Right lobe of liver (tissue), 6 donors: ENCODE measurements around the gene TNK1. TPM values are rescaled to one million over a fixed set of nuclear protein-coding genes. Genes with fewer than 3 reads are reported as not detected.

Experiments used
- ATAC-seq, 4 donors: fragments of 200-7000 bp; cut with Tn5 transposase; one replicate each; pipeline ENCODE4 v1.9.1; 2020; ENCODE audit warnings: mild to moderate bottlenecking in 4 of 4, moderate library complexity in 4 of 4
- DNase-seq, 3 donors: peaks; one replicate each; pipeline ENCODE4 v3.0.0-alpha.2; 2020
- H3K27ac ChIP-seq, 3 donors: fragments of 200-600 bp; one replicate each; pipeline ENCODE4 v1.8.0; 2022
- H3K27me3 ChIP-seq, 2 donors: fragments of 200-600 bp; one replicate each; pipeline ENCODE4 v1.8.0; 2022
- H3K36me3 ChIP-seq, 4 donors: fragments of 200-600 bp; sonication (generic) in 1 of 4; one replicate each; pipeline versions ENCODE4 v1.5.1 to v1.8.0; 2017 to 2022; ENCODE audit warnings: control low read depth in 1 of 4
- H3K4me1 ChIP-seq, 4 donors: fragments of 200-600 bp; sonication (generic) in 1 of 4; one replicate each; pipeline versions ENCODE4 v1.5.1 to v1.8.0; 2017 to 2022; ENCODE audit warnings: control low read depth in 1 of 4
- H3K4me3 ChIP-seq, 3 donors: fragments of 200-600 bp; one replicate each; pipeline ENCODE4 v1.8.0; 2022
- H3K9me3 ChIP-seq, 4 donors: fragments of 200-600 bp; sonication (generic) in 1 of 4; one replicate each; pipeline versions ENCODE4 v1.5.1 to v1.8.0; 2017 to 2022; ENCODE audit warnings: control low read depth in 1 of 4
- POLR2A ChIP-seq: fragments of 450-650 bp; IDR thresholded peaks from one replicate; pipeline ENCODE4 v1.6.1; 2017; ENCODE audit warnings: antibody characterized with exemption, mild to moderate bottlenecking
- WGBS: methylation state at CpG from one replicate; pipeline ENCODE4 v1.1.6; 2018; ENCODE audit warnings: low coverage, low lambda C conversion rate; ENCODE audit not compliant: insufficient coverage; ENCODE audit errors: missing lambda C conversion rate; 5-methylcytosine and 5-hydroxymethylcytosine counted together
- intact Hi-C, 2 donors: fragments of 100-400 bp; cut with DNase I; formaldehyde crosslinking; loops; one replicate each; pipeline versions ENCODE4 v1.11.2 to v1.14.1; 2022
- total RNA-seq, 6 experiments: library from RNA; depleted of rRNA in 2 of 6; stranded (reverse); fragments of >200 nt in 2 of 6; fragmentation: NEBNext Ultra II Directional in 3 of 6; extraction: Animal tissue kit (Norgen Biotek cat#: 25700) in 3 of 6; gene quantifications; one replicate each; pipeline versions ENCODE4 v1.1.0 to v1.2.4, GENCODE V29; 2016 to 2023
- TF ChIP-seq, protein P1 (sequence below), 4 donors: fragments of 200-600 bp in 3 of 4; fragments of 450-650 bp in 1 of 4; IDR thresholded peaks; one replicate each; pipeline versions ENCODE4 v1.5.1 to v1.8.0; 2016 to 2022; ENCODE audit warnings: antibody characterized with exemption in 4 of 4, mild to moderate bottlenecking in 2 of 4
- donor health status: DM: no; HTN: yes; CAD: no.
- donor health status: DM: no; HTN: no; CAD: no.
- donor health status: DM: no; HTN: no; CAD: no.
- donor health status: DM: no; HTN: yes; CAD: no.
- donor health status: DM: no; HTN: yes; CAD: no.

The TNK1 gene
- total RNA-seq, 6 experiments from 2014 or later = 2.9 to 5.1 (median 4.0) TPM

DNA sequence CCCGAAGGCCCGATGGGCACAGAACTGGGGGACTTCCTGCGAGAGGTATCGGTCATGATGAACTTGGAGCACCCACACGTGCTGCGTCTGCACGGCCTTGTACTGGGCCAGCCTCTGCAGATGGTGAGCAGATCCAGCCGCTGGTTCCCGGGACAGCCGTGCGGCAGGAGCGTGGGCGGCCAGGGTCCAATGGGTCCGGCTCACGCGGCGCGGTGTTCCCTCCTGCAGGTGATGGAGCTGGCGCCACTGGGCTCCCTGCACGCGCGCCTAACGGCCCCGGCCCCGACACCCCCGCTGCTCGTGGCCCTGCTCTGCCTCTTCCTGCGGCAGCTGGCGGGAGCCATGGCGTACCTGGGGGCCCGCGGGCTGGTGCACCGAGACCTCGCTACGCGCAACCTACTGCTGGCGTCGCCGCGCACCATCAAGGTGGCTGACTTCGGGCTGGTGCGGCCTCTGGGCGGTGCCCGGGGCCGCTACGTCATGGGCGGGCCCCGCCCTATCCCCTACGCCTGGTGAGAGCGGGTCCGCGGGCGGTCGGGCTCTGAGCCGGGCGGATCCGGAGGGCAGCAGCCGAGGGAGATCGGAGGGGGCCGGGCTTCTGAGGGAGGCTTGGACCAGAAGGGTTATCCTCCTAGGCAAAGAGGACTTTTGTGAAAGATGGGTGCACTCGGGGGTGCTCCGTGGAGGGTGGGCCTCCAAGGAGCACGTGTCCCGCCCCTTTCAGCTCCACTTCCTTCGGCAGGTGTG is 3.0 kb downstream of the TNK1 start:
- intact Hi-C loops = no loop called here
- Histone ChIP-seq H3K27me3 (no peaks in the 10 kb centered on the region), H3K4me3 (peak overlapping the region; percentile 16 to 42 (median 18)), H3K27ac (no peak overlapping the region), H3K9me3 (no peaks in the 10 kb centered on the region), H3K4me1 (peaks cover 0 to 10% (median 0%) of the 10 kb centered on the region in 4 donors), H3K36me3 (peaks cover 0 to 8% (median 0%) of the 10 kb centered on the region in 4 donors)
- WGBS = no CpG with 5 or more reads among the region's 65 CpGs
- ATAC-seq = peak; percentile 16 to 47 (median 34)
- TF ChIP-seq POLR2A = no peak
- TF ChIP-seq, protein P1, sequence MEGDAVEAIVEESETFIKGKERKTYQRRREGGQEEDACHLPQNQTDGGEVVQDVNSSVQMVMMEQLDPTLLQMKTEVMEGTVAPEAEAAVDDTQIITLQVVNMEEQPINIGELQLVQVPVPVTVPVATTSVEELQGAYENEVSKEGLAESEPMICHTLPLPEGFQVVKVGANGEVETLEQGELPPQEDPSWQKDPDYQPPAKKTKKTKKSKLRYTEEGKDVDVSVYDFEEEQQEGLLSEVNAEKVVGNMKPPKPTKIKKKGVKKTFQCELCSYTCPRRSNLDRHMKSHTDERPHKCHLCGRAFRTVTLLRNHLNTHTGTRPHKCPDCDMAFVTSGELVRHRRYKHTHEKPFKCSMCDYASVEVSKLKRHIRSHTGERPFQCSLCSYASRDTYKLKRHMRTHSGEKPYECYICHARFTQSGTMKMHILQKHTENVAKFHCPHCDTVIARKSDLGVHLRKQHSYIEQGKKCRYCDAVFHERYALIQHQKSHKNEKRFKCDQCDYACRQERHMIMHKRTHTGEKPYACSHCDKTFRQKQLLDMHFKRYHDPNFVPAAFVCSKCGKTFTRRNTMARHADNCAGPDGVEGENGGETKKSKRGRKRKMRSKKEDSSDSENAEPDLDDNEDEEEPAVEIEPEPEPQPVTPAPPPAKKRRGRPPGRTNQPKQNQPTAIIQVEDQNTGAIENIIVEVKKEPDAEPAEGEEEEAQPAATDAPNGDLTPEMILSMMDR (IDR thresholded peaks at IDR 0.05) = no peak
- DNase-seq = no peak

DNA sequence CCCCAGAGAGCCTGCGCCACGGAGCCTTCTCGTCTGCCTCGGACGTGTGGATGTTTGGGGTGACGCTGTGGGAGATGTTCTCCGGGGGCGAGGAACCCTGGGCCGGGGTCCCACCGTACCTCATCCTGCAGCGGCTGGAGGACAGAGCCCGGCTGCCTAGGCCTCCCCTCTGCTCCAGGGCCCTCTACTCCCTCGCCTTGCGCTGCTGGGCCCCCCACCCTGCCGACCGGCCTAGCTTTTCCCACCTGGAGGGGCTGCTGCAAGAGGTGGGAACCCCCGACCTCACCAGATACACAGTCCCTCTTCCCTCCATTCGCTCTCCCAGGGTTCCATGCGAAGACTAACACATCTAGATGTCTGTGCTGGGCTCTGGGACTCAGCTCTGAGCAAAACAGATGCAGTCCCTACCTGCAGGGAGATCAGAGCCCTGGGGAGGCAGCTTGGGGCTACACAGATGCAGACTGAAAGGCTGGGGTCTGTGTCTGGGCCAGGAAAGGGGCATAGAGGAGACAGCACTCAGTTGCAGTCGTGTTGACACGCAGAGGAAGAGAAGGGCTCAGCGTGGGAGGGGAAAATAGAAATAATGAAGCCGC is 3.7 kb downstream of the TNK1 start:
- Histone ChIP-seq H3K4me3 (peak overlapping the region in 2 of 3 donors; percentile 16 to 42), H3K36me3 (peaks cover 0 to 11% (median 0%) of the 10 kb centered on the region in 4 donors), H3K4me1 (peaks cover 0 to 10% (median 0%) of the 10 kb centered on the region in 4 donors), H3K9me3 (no peaks in the 10 kb centered on the region), H3K27ac (no peak overlapping the region), H3K27me3 (no peaks in the 10 kb centered on the region)
- ATAC-seq (no peak), DNase-seq (no peak)
- TF ChIP-seq, protein P1 (IDR thresholded peaks at IDR 0.05) = no peak
- no peak for TF ChIP-seq POLR2A
- WGBS = 90% methylated on average over 6 of the region's 23 CpGs
- intact Hi-C loops = no loop called here

- 73% methylated on average over 4 of the region's 10 CpGs for WGBS
Observed at GRCh38 chr17:7388856-7389255, 8.0 kb downstream of the TNK1 start.

DNA sequence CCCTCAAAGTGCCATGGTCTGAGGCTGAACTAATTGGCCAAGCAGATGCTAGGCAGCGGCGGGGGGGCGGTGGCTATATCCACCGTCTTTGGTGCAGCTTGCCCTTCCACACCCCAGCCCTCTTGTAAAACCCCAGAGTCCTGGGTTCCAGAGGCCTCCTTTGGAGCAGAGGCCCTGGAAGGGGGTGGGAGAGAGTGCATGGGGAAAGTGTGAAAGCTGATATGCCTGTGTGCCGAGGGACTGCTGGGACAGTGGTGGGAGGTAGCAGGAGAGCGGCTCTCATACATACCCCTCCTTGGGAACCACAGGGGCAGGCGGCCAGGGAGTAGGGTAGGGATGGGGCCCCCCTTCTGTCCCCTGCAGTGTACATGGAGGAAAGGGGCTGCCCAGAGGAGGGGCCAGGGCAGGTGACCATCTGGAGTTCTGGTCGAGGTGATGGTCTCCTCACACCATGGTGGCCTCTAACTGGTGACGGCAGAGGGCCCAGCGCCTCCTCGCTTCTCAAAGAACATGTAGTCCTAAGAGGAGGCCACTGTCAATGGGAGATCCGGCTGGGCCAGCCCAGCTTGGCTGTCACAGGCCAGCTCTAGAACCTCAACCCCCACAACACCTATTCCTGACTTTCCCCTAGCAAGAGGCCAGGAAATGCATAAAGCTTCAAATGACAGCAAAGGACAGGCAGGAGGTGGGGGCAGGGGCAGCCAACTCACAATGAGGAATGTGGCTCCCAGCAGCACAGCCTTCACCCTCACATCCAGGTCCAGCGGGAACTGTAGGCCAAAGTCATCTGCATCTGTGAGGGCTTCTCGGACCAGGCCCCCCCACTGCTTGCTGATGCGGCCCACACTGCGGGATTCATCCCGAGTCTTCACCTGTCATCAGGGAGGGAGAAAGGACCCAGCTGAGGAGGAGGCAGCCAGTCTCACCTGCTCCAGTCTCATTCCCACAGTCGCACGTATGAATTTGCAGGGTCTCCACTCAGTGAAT is 9.3 kb downstream of the TNK1 start:
- ATAC-seq (no peak), DNase-seq (peak in 1 of 3 donors; percentile 43)

More at GRCh38 chr17:7388856-7389255, 8.0 kb downstream of the TNK1 start:
- DNase-seq (no peak), ATAC-seq (no peak)
- no peak overlapping the region for H3K27ac ChIP-seq
- intact Hi-C loops = no loop called here
- peaks cover 0 to 14% (median 0%) of the 10 kb centered on the region in 4 donors for H3K36me3 ChIP-seq
- no peaks in the 10 kb centered on the region for H3K27me3 ChIP-seq
- no peaks in the 10 kb centered on the region for H3K4me1 ChIP-seq
- no peak for TF ChIP-seq POLR2A
- TF ChIP-seq, protein P1 (IDR thresholded peaks at IDR 0.05) = no peak
- no peak overlapping the region for H3K4me3 ChIP-seq
- no peaks in the 10 kb centered on the region for H3K9me3 ChIP-seq

More for the DNA sequence above, 9.3 kb downstream of the TNK1 start:
- no peaks in the 10 kb centered on the region for H3K27me3 ChIP-seq
- TF ChIP-seq, protein P1 (IDR thresholded peaks at IDR 0.05) = no peak
- 75% methylated on average over 3 of the region's 19 CpGs for WGBS
- no peaks in the 10 kb centered on the region for H3K9me3 ChIP-seq
- H3K27ac ChIP-seq = no peak overlapping the region
- H3K4me3 ChIP-seq = no peak overlapping the region
- peaks cover 0 to 4% (median 0%) of the 10 kb centered on the region in 4 donors for H3K4me1 ChIP-seq
- intact Hi-C loops = no loop called here
- H3K36me3 ChIP-seq = peaks cover 0 to 14% (median 0%) of the 10 kb centered on the region in 4 donors
